Loucy (cell line): Measurements from ENCODE around the gene GRB7.
"Not testable (repeated sequence)": the region's sequence is repeated elsewhere in the genome, so short reads cannot be mapped to it uniquely, and the experiment has no call there.

Source experiments
- H2AFZ ChIP-seq: fragments of 200-600 bp; sonication (generic); 2 replicates; pipeline ENCODE4 v1.6.0; 2016; ENCODE audit warnings: antibody characterized with exemption, mild to moderate bottlenecking, low read length, moderate library complexity
- H3F3A ChIP-seq: fragments of 200-600 bp; 2 replicates; pipeline ENCODE4 v1.6.0; 2016; ENCODE audit warnings: antibody characterized with exemption, low read depth, mild to moderate bottlenecking
- H3K27me3 ChIP-seq: fragments of 200-600 bp; sonication (generic); 2 replicates; pipeline ENCODE4 v1.6.1; 2014; ENCODE audit warnings: low read length, mild to moderate bottlenecking; ENCODE audit not compliant: insufficient read depth, poor library complexity, severe bottlenecking
- H3K36me3 ChIP-seq: fragments of 200-600 bp; sonication (generic); 2 replicates; pipeline ENCODE4 v1.6.1; 2016; ENCODE audit warnings: low read length; ENCODE audit not compliant: insufficient read depth
- H3K4me1 ChIP-seq: fragments of 200-600 bp; sonication (generic); 2 replicates; pipeline ENCODE4 v1.5.1; 2014; ENCODE audit warnings: low read length, mild to moderate bottlenecking; ENCODE audit not compliant: insufficient read depth, poor library complexity, severe bottlenecking
- H3K4me2 ChIP-seq: fragments of 200-600 bp; sonication (generic); 2 replicates; pipeline ENCODE4 v1.6.0; 2014; ENCODE audit warnings: antibody characterized with exemption, low read length, low read depth, mild to moderate bottlenecking; ENCODE audit not compliant: poor library complexity, severe bottlenecking
- H3K4me3 ChIP-seq: fragments of 200-600 bp; sonication (generic); 2 replicates; pipeline ENCODE4 v1.5.1; 2014; ENCODE audit warnings: low read length, mild to moderate bottlenecking, mixed read lengths; ENCODE audit not compliant: poor library complexity, severe bottlenecking
- H3K79me2 ChIP-seq: fragments of 200-600 bp; sonication (generic); 2 replicates; pipeline ENCODE4 v1.6.1; 2014; ENCODE audit warnings: low read length; ENCODE audit not compliant: insufficient read depth
- H3K9ac ChIP-seq: fragments of 200-600 bp; sonication (generic); 2 replicates; pipeline ENCODE4 v1.6.0; 2014; ENCODE audit warnings: mild to moderate bottlenecking, low read depth, low read length, moderate library complexity; ENCODE audit not compliant: poor library complexity, severe bottlenecking
- H3K9me2 ChIP-seq: fragments of 200-600 bp; sonication (generic); replicated peaks from 2 replicates; pipeline ENCODE4 v1.6.1; 2016; ENCODE audit warnings: low read depth, low read length, mixed read lengths
- H3K9me3 ChIP-seq: fragments of 200-600 bp; sonication (generic); 2 replicates; pipeline ENCODE4 v1.6.1; 2014; ENCODE audit warnings: mild to moderate bottlenecking, antibody characterized with exemption, low read length, low read depth; ENCODE audit not compliant: insufficient read depth
- H4K20me1 ChIP-seq: fragments of 200-600 bp; sonication (generic); 2 replicates; pipeline ENCODE4 v1.6.0; 2014; ENCODE audit warnings: antibody characterized with exemption, low read length, mild to moderate bottlenecking; ENCODE audit not compliant: insufficient read depth, poor library complexity, severe bottlenecking
- CTCF ChIP-seq: fragments of 200-600 bp; sonication (generic); conservative IDR thresholded peaks from 2 replicates; pipeline ENCODE4 v1.5.1; 2014; ENCODE audit warnings: mild to moderate bottlenecking, antibody characterized with exemption, low read length
- EZH2phosphoT487 ChIP-seq: fragments of 200-600 bp; IDR thresholded peaks from 2 replicates; pipeline ENCODE4 v1.6.1; 2018; ENCODE audit warnings: antibody characterized with exemption, mild to moderate bottlenecking, moderate library complexity, borderline replicate concordance

The GRB7 gene

GRCh38 chr17:39724731-39725130 lies 13.0 kb upstream of the GRB7 start:
- Histone ChIP-seq H3K9me3 (no peaks in the 10 kb centered on the region), H3K27me3 (no peaks in the 10 kb centered on the region), H3K4me2 (no peak overlapping the region), H3K79me2 (peaks cover 5% of the 10 kb centered on the region), H2AFZ (no peak overlapping the region), H3K9me2 (no peaks in the 10 kb centered on the region), H3K9ac (no peak overlapping the region), H3K36me3 (no peaks in the 10 kb centered on the region), H3K4me1 (peaks cover 7% of the 10 kb centered on the region), H3K4me3 (no peak overlapping the region), H4K20me1 (no peaks in the 10 kb centered on the region), H3F3A (no peaks in the 10 kb centered on the region)
- no peak for TF ChIP-seq EZH2phosphoT487
- no peak for TF ChIP-seq CTCF

GRCh38 chr17:39725923-39726322 lies 11.8 kb upstream of the GRB7 start:
- not testable (repeated sequence) for H3F3A ChIP-seq, H4K20me1 ChIP-seq

GRCh38 chr17:39726617-39727016 lies 11.1 kb upstream of the GRB7 start:
- no peaks in the 10 kb centered on the region for H3K27me3 ChIP-seq
- no peaks in the 10 kb centered on the region for H3F3A ChIP-seq
- no peaks in the 10 kb centered on the region for H3K9me2 ChIP-seq
- H3K4me3 ChIP-seq = no peak overlapping the region
- peaks cover 9% of the 10 kb centered on the region for H3K79me2 ChIP-seq
- TF ChIP-seq EZH2phosphoT487 = no peak
- no peak for TF ChIP-seq CTCF
- no peak overlapping the region for H3K9ac ChIP-seq
- no peaks in the 10 kb centered on the region for H4K20me1 ChIP-seq
- no peak overlapping the region for H2AFZ ChIP-seq
- H3K4me1 ChIP-seq = peaks cover 10% of the 10 kb centered on the region
- H3K36me3 ChIP-seq = no peaks in the 10 kb centered on the region
- no peaks in the 10 kb centered on the region for H3K9me3 ChIP-seq
- no peak overlapping the region for H3K4me2 ChIP-seq

More at GRCh38 chr17:39725923-39726322, 11.8 kb upstream of the GRB7 start:
- H3K4me1 ChIP-seq = peaks cover 10% of the 10 kb centered on the region
- H3K36me3 ChIP-seq, H3K9ac ChIP-seq, H3K4me2 ChIP-seq, H3K9me3 ChIP-seq, H3K27me3 ChIP-seq, H2AFZ ChIP-seq, H3K79me2 ChIP-seq, H3K9me2 ChIP-seq, H3K4me3 ChIP-seq: not testable (repeated sequence)

GRCh38 chr17:39727556-39727955 lies 10.2 kb upstream of the GRB7 start:
- no peaks in the 10 kb centered on the region for H3K27me3 ChIP-seq
- peaks cover 10% of the 10 kb centered on the region for H3K4me1 ChIP-seq
- H3K36me3 ChIP-seq = no peaks in the 10 kb centered on the region
- peaks cover 9% of the 10 kb centered on the region for H3K79me2 ChIP-seq
- TF ChIP-seq CTCF (no peak), EZH2phosphoT487 (no peak)
- H3K9ac ChIP-seq = no peak overlapping the region
- H3K4me3 ChIP-seq = no peak overlapping the region
- no peak overlapping the region for H2AFZ ChIP-seq
- no peaks in the 10 kb centered on the region for H3K9me3 ChIP-seq
- no peaks in the 10 kb centered on the region for H3F3A ChIP-seq
- H3K9me2 ChIP-seq = no peaks in the 10 kb centered on the region
- no peak overlapping the region for H3K4me2 ChIP-seq
- H4K20me1 ChIP-seq = no peaks in the 10 kb centered on the region
